Measurements from ENCODE around the gene CNKSR1.
"Not testable (repeated sequence)": the region's sequence is repeated elsewhere in the genome, so short reads cannot be mapped to it uniquely, and the experiment has no call there.

CNKSR1 gene

GRCh38 chr1:26224606-26225005, 47.3 kb downstream of the CNKSR1 start:
- no peaks in the 10 kb centered on the region for H3K9me3 ChIP-seq (replicated peaks; ENCODE audit: insufficient read depth, low read length)
- H3K36me3 ChIP-seq (replicated peaks; ENCODE audit: insufficient read depth, low read length): no peaks in the 10 kb centered on the region
- no peaks in the 10 kb centered on the region for H3K9me2 ChIP-seq (replicated peaks; ENCODE audit: insufficient read depth, low read length)
- no peak overlapping the region for H3K9ac ChIP-seq (ENCODE audit: low read length)
- no peaks in the 10 kb centered on the region for H3K27me3 ChIP-seq (replicated peaks; ENCODE audit: insufficient read depth, low read length)
- no peak overlapping the region for H3K4me2 ChIP-seq (ENCODE audit: low read depth, low read length)
- H3F3A ChIP-seq (ENCODE audit: insufficient read depth, low read length): no peaks in the 10 kb centered on the region
- H3K79me2 ChIP-seq (ENCODE audit: low read length): no peaks in the 10 kb centered on the region
- no peak overlapping the region for H3K27ac ChIP-seq (ENCODE audit: low read length)
- no peaks in the 10 kb centered on the region for H3K4me1 ChIP-seq (ENCODE audit: low read length)
- peak overlapping the region; percentile 45; the same call in 1 of the 2 replicates for H2AFZ ChIP-seq (ENCODE audit: low read length)
- H4K20me1 ChIP-seq (ENCODE audit: insufficient read depth, low read length): no peaks in the 10 kb centered on the region
- DNase-seq: no peak
- TF ChIP-seq EZH2phosphoT487 (IDR thresholded peaks at IDR 0.05; ENCODE audit: low read length) (no peak), EZH2 (optimal IDR thresholded peaks at IDR 0.05; ENCODE audit: low read depth, low read length) (no peak), CTCF (IDR thresholded peaks at IDR 0.05; ENCODE audit: low read length) (no peak)
- no peak overlapping the region for H3K4me3 ChIP-seq (ENCODE audit: low read length)

DNA sequence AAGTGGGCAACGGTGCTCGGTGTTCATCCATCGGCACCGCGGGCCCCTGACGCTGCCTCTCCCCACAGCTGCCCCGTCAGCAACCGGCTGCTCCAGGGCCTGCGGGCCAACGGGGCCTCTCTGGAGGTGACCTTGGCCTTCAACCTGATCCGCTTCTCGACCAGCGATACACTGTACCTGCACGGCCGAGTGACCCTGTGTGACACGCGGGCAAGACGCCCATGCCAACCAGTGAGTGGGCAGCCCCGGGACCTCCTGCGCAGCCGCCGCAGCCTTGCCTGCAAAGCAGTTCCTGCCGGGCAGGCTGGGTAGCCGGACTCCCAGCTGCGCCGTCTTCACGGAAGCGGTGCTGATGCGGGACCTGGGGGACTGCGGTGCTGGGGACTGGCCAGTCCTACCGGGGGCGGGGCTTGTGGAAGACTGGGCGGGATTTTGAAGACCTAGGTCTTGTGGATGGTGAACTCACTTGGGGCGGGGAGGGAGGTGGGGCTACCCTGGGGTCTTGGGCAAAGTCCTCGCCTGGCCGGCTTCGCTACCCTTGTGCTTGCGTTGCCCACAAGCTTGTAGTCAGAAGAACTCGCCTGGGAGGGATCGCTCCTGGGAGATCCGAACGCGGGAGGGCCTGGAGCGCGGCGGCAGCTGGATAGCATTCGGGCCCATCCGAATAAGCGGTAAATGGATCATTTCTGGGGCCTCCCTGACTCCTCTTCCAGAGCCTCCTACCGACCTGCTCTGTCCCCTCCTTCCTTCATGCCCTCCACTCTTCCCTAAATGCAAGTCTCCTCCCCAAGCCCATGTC, 47.9 kb downstream of the CNKSR1 start:
- Histone ChIP-seq H3K9me2 (replicated peaks; ENCODE audit: insufficient read depth, low read length) (no peaks in the 10 kb centered on the region), H3K9me3 (replicated peaks; ENCODE audit: insufficient read depth, low read length) (no peaks in the 10 kb centered on the region), H3K27me3 (replicated peaks; ENCODE audit: insufficient read depth, low read length) (no peaks in the 10 kb centered on the region), H3F3A (ENCODE audit: insufficient read depth, low read length) (no peaks in the 10 kb centered on the region), H4K20me1 (ENCODE audit: insufficient read depth, low read length) (no peaks in the 10 kb centered on the region), H2AFZ (ENCODE audit: low read length) (peak overlapping the region; percentile 51; the same call in 1 of the 2 replicates), H3K27ac (ENCODE audit: low read length) (no peak overlapping the region), H3K4me3 (ENCODE audit: low read length) (peak overlapping the region; percentile 48; the same call in 1 of the 2 replicates), H3K36me3 (replicated peaks; ENCODE audit: insufficient read depth, low read length) (no peaks in the 10 kb centered on the region), H3K79me2 (ENCODE audit: low read length) (no peaks in the 10 kb centered on the region), H3K9ac (ENCODE audit: low read length) (no peak overlapping the region), H3K4me1 (ENCODE audit: low read length) (no peaks in the 10 kb centered on the region), H3K4me2 (ENCODE audit: low read depth, low read length) (peak overlapping the region; percentile 65; the same call in 1 of the 2 replicates)
- TF ChIP-seq EZH2 (optimal IDR thresholded peaks at IDR 0.05; ENCODE audit: low read depth, low read length): no peak
- TF ChIP-seq EZH2phosphoT487 (IDR thresholded peaks at IDR 0.05; ENCODE audit: low read length): no peak
- no peak for TF ChIP-seq CTCF (IDR thresholded peaks at IDR 0.05; ENCODE audit: low read length)
- DNase-seq: no peak

- not testable (repeated sequence) for DNase-seq; H3K4me3 ChIP-seq (ENCODE audit: low read length); H4K20me1 ChIP-seq (ENCODE audit: insufficient read depth, low read length); H3K9me3 ChIP-seq (replicated peaks; ENCODE audit: insufficient read depth, low read length); H3K4me1 ChIP-seq (ENCODE audit: low read length); H3K9me2 ChIP-seq (replicated peaks; ENCODE audit: insufficient read depth, low read length); H3K27ac ChIP-seq (ENCODE audit: low read length); H3K4me2 ChIP-seq (ENCODE audit: low read depth, low read length); H3F3A ChIP-seq (ENCODE audit: insufficient read depth, low read length); H3K27me3 ChIP-seq (replicated peaks; ENCODE audit: insufficient read depth, low read length); H2AFZ ChIP-seq (ENCODE audit: low read length); H3K9ac ChIP-seq (ENCODE audit: low read length); H3K36me3 ChIP-seq (replicated peaks; ENCODE audit: insufficient read depth, low read length)
- H3K79me2 ChIP-seq (ENCODE audit: low read length): peaks cover 14% of the 10 kb centered on the region
Measured at GRCh38 chr1:26230682-26231081, 53.4 kb downstream of the CNKSR1 start.
